ENCODE results near the gene GDA.
"Not testable (repeated sequence)": the region's sequence is repeated elsewhere in the genome, so short reads cannot be mapped to it uniquely, and the experiment has no call there.

The GDA gene

DNA sequence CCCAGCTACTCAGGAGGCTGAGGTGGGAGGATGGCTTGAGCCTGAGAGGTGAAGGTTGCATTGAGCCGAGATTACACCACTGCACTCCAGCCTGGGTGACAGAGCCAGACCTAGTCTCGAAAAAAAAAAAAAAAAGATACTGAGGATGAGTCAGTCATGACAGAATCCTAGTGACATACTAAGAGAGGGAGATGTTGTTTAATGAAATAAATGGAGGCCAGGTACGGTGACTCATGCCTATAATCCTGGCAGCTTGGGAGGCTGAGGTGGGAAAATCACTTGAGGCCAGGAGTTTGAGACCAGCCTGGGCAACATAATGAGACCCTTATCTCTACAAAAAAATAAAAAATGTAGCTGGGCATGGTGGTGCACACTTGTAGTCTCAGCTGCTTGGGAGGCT, 108.6 kb downstream of the GDA start:
- H3K9ac ChIP-seq (ENCODE audit: low read depth, low read length), result no peak overlapping the region
- H3K9me3 ChIP-seq (ENCODE audit: insufficient read depth, low read depth, low read length), result peaks cover 18% of the 10 kb centered on the region; the same call in 1 of the 2 replicates
- H3K4me3 ChIP-seq (ENCODE audit: low read length), result no peak overlapping the region
- H3K36me3 ChIP-seq (ENCODE audit: insufficient read depth, low read depth, low read length), result no peaks in the 10 kb centered on the region
- no peak overlapping the region for H3K27ac ChIP-seq (ENCODE audit: low read length)
- H3K4me1 ChIP-seq (ENCODE audit: insufficient read depth, low read length), result no peaks in the 10 kb centered on the region
- H3K27me3 ChIP-seq (ENCODE audit: insufficient read depth, low read length), result no peaks in the 10 kb centered on the region

DNA sequence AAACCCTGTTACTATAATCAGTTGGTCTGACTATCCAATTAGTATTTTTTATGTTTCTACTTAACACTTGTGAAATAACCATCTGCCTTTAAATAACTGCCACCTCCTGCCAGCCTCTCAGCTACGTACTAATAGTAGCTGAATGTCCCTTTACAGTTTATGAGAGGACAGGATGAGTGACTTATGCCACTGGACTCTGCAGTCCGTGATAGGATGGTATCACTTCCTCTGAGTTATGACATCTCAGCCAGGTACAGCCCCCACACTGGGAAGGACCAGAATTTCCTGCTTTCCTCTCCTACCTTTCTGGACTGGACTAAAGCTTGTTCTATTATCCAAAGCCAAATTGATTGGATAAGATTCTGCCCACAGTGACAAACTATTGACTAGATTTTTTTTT, 112.8 kb downstream of the GDA start:
- Histone ChIP-seq H3K4me1 (ENCODE audit: insufficient read depth, low read length) (no peaks in the 10 kb centered on the region), H3K27me3 (ENCODE audit: insufficient read depth, low read length) (no peaks in the 10 kb centered on the region), H3K9ac (ENCODE audit: low read depth, low read length) (no peak overlapping the region), H3K9me3 (ENCODE audit: insufficient read depth, low read depth, low read length) (no peaks in the 10 kb centered on the region), H3K4me3 (ENCODE audit: low read length) (no peak overlapping the region), H3K27ac (ENCODE audit: low read length) (no peak overlapping the region), H3K36me3 (ENCODE audit: insufficient read depth, low read depth, low read length) (no peaks in the 10 kb centered on the region)

DNA sequence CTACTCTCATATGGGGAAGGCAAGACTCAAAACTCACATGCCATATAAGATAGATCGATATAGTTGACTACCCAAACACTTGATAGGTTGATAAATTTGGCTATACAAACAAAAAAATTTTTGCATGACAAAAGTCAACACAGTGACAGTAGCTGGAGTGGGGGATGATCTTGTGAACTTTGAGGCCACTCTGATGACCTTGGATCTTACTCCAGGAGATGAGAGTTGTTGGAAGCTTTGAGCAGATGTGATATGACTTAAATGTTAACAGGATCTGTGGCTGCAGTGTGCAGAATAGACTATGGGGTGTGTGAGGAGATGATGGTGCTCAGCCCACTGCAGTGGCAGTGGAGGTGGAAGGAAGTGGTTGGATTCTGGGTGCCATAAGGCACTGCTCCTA, 114.3 kb downstream of the GDA start:
- no peak overlapping the region for H3K27ac ChIP-seq (ENCODE audit: low read length)
- H3K9ac ChIP-seq (ENCODE audit: low read depth, low read length), result no peak overlapping the region
- no peaks in the 10 kb centered on the region for H3K9me3 ChIP-seq (ENCODE audit: insufficient read depth, low read depth, low read length)
- no peaks in the 10 kb centered on the region for H3K27me3 ChIP-seq (ENCODE audit: insufficient read depth, low read length)
- no peaks in the 10 kb centered on the region for H3K4me1 ChIP-seq (ENCODE audit: insufficient read depth, low read length)
- no peak overlapping the region for H3K4me3 ChIP-seq (ENCODE audit: low read length)
- no peaks in the 10 kb centered on the region for H3K36me3 ChIP-seq (ENCODE audit: insufficient read depth, low read depth, low read length)

DNA sequence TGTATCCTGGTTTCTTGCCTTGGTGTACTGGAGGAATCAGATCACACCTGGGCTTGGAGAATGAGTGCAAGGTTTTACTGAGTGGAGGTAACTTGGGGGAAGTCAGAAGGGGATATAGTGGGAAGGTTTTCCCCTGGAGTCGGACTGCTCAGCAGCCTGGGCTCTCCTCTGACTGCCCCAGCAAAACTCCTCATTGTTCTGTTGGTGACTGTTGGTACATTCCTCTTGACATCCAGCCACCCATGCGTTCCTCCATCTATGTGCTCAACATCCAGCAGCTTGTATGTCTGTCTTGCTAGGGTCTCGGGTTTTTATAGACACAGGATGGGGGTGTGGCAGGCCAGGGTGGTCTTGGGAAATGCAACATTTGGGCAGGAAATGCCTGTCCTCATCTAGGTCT, 119.7 kb downstream of the GDA start:
- Histone ChIP-seq H3K4me1 (ENCODE audit: insufficient read depth, low read length) (no peaks in the 10 kb centered on the region), H3K36me3 (ENCODE audit: insufficient read depth, low read depth, low read length) (no peaks in the 10 kb centered on the region), H3K27me3 (ENCODE audit: insufficient read depth, low read length) (no peaks in the 10 kb centered on the region), H3K9me3 (ENCODE audit: insufficient read depth, low read depth, low read length) (no peaks in the 10 kb centered on the region), H3K9ac (ENCODE audit: low read depth, low read length) (no peak overlapping the region), H3K27ac (ENCODE audit: low read length) (no peak overlapping the region), H3K4me3 (ENCODE audit: low read length) (no peak overlapping the region)

DNA sequence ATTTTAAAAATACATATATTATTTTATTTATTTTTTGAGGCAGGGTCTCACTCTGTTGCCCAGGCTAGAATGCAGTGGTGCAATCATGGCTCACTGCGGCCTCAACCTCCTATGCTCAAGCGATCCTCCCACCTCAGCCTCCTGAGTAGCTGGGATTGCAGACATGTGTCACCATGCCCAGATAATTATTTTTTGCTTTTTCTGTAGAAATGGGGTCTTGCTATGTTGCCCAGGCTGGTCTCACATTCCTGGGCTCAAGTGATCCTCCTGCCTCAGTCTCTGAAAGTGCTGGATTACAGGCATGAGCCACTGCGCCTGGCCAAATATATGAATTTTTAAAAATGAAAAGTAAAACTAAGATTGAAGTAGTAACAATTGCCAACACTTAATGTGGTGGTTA, 121.1 kb downstream of the GDA start:
- H3K27me3 ChIP-seq (ENCODE audit: insufficient read depth, low read length); H3K4me1 ChIP-seq (ENCODE audit: insufficient read depth, low read length); H3K4me3 ChIP-seq (ENCODE audit: low read length); H3K9me3 ChIP-seq (ENCODE audit: insufficient read depth, low read depth, low read length); H3K27ac ChIP-seq (ENCODE audit: low read length); H3K36me3 ChIP-seq (ENCODE audit: insufficient read depth, low read depth, low read length); H3K9ac ChIP-seq (ENCODE audit: low read depth, low read length): not testable (repeated sequence)

DNA sequence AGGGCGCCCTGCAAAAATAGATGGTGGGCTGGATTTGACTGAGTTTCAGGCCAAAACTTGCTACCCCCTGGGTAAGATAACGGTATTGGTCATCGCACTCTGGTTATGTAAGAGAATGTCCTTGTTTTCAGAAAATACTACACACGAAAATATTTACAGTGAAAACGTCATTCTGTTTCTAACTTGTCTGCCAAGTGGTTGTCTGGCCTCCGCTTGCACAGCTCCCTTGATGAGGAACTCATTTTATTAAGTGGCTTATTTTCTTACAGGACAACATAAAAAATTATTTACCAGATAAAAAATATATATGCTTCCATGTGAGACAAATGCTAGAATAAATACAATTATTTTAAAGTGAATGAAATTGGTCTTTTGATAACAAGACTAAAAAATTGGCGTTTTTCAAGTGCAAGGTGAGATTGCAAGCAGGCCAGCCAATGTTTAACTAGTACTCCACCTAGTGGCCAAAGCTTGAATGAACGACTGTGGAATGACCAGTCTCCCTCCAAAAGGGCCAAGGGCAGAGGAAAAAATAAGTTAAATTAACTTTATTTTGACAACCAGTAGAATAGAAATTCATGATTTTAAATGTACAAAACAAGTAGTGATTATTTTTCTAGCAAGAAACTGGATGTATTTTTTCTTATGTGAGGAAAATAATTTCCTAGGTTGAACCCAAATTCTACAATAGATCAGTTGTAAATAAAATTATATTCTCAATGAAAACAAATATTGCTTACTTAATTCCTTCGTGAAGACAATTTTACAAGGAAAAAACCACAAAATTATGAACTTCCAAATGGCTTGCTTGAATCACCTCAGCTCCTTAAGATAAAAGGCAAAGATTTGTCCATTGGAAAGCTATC, 122.6 kb downstream of the GDA start:
- no peak overlapping the region for H3K27ac ChIP-seq (ENCODE audit: low read length)
- no peaks in the 10 kb centered on the region for H3K36me3 ChIP-seq (ENCODE audit: insufficient read depth, low read depth, low read length)
- H3K4me3 ChIP-seq (ENCODE audit: low read length), result no peak overlapping the region
- no peak overlapping the region for H3K9ac ChIP-seq (ENCODE audit: low read depth, low read length)
- no peaks in the 10 kb centered on the region for H3K27me3 ChIP-seq (ENCODE audit: insufficient read depth, low read length)
- H3K4me1 ChIP-seq (ENCODE audit: insufficient read depth, low read length), result no peaks in the 10 kb centered on the region
- H3K9me3 ChIP-seq (ENCODE audit: insufficient read depth, low read depth, low read length), result no peaks in the 10 kb centered on the region

DNA sequence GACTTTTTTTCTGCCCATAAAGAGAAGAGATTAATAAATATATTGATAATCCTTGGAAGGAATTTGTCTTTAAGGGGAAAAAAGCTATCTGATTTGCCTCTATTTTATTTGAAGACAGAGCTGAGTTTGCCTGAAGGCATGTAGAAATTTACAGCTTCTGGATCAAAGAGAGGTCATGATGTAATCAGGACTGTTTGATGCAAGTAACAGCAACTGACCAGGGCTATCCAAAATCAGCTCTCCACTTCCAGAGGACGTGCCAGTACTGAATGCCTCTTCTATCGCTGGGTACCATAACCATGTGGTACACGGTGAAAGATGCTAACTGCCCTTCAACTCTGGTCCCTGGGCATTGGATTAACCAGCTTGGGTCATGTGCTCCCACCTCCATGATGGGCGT, 125.2 kb downstream of the GDA start:
- Histone ChIP-seq H3K9ac (ENCODE audit: low read depth, low read length) (no peak overlapping the region), H3K4me1 (ENCODE audit: insufficient read depth, low read length) (no peaks in the 10 kb centered on the region), H3K9me3 (ENCODE audit: insufficient read depth, low read depth, low read length) (no peaks in the 10 kb centered on the region), H3K27me3 (ENCODE audit: insufficient read depth, low read length) (no peaks in the 10 kb centered on the region), H3K36me3 (ENCODE audit: insufficient read depth, low read depth, low read length) (no peaks in the 10 kb centered on the region), H3K4me3 (ENCODE audit: low read length) (no peak overlapping the region), H3K27ac (ENCODE audit: low read length) (no peak overlapping the region)

DNA sequence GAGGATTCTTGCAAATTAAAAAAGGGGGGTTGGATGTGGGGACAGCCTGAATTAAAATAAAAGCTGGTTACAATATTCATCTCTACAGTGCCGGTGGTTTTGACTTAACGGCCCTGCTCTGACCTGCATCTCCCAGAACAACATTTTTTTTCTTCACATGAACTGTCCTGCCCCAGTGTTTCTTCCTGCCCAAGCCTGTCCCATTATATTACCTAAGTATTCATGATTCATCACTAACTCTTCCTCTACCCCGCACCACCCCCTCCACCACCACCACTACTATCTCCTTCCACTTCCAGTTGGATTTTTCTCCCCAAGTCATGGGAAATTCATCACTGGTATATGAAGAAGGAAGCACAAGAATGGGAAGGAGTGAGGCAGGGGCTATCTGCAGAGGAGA, 125.7 kb downstream of the GDA start:
- Histone ChIP-seq H3K36me3 (ENCODE audit: insufficient read depth, low read depth, low read length) (no peaks in the 10 kb centered on the region), H3K9me3 (ENCODE audit: insufficient read depth, low read depth, low read length) (no peaks in the 10 kb centered on the region), H3K27ac (ENCODE audit: low read length) (no peak overlapping the region), H3K4me3 (ENCODE audit: low read length) (no peak overlapping the region), H3K27me3 (ENCODE audit: insufficient read depth, low read length) (no peaks in the 10 kb centered on the region), H3K9ac (ENCODE audit: low read depth, low read length) (no peak overlapping the region), H3K4me1 (ENCODE audit: insufficient read depth, low read length) (no peaks in the 10 kb centered on the region)

DNA sequence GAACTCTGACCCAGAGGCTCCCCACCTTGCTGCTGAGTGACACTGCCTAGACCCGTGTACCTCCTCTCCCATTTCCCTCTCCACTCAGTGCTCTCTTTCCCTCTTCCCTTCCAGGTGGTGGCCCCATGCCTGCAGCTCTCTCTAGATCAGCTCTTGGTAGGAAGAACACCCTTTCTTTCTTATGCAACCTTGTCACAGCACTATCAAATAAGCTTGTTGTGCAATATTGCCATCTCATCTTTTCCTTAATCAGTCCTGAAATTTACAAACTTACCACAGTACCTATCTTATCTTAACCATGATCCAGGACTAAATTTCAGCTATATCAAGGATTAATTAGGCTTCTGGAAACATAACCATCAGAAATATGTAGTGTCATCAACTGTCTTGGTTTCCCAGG, 127.2 kb downstream of the GDA start:
- Histone ChIP-seq H3K9ac (ENCODE audit: low read depth, low read length) (no peak overlapping the region), H3K27ac (ENCODE audit: low read length) (no peak overlapping the region), H3K36me3 (ENCODE audit: insufficient read depth, low read depth, low read length) (no peaks in the 10 kb centered on the region), H3K4me1 (ENCODE audit: insufficient read depth, low read length) (no peaks in the 10 kb centered on the region), H3K4me3 (ENCODE audit: low read length) (no peak overlapping the region), H3K27me3 (ENCODE audit: insufficient read depth, low read length) (no peaks in the 10 kb centered on the region), H3K9me3 (ENCODE audit: insufficient read depth, low read depth, low read length) (no peaks in the 10 kb centered on the region)

DNA sequence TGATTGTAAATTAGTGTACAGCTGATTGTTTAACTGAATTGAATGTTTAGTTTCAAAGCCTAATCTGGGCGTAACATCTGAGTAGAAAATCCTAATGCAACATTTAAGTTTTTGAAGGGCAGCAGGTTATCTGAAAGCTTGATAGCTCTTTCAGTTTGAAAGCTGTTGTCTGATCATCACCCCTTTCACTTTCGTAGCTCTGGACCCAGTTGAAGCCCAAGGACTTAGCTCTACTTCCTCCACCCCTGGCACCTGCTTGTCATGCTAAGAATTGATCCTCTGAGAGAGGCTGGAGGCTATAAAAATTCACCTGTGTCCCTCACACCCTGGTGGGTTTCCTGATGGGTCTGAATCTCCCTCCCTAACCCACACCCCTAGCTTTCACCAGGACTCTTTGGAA, 129.7 kb downstream of the GDA start:
- Histone ChIP-seq H3K27ac (ENCODE audit: low read length) (no peak overlapping the region), H3K27me3 (ENCODE audit: insufficient read depth, low read length) (no peaks in the 10 kb centered on the region), H3K9me3 (ENCODE audit: insufficient read depth, low read depth, low read length) (no peaks in the 10 kb centered on the region)

DNA sequence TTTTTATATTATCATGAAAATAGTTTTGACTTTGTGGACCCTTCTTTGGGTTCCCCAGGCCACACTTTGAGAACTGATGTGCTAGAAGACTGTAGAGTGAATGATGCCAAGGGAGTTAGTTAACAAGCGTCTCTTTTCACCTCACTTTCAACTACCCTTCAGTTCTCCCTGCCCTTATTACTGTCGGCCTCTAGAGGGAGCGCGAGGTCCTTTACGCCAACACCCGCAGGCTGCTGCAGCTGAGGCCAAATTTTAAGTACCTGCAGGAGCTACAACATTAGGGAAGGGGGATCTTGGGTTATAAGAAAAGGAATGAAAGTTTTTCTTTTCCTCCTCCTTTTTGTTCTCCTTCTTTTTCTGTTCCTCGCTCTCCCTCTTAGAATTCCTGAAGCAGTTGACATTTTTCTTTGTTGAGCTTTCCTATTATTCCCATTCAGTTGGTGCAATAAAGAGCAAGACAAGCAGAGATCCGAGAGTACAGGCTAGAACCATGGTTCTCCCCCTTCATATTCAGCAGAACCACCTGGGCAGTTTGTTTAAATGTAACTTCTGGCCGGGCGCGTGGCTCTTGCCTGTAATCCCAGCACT, 131.8 kb downstream of the GDA start:
- Histone ChIP-seq H3K9me3 (ENCODE audit: insufficient read depth, low read depth, low read length) (no peaks in the 10 kb centered on the region), H3K4me3 (ENCODE audit: low read length) (no peak overlapping the region), H3K9ac (ENCODE audit: low read depth, low read length) (no peak overlapping the region), H3K4me1 (ENCODE audit: insufficient read depth, low read length) (no peaks in the 10 kb centered on the region), H3K27me3 (ENCODE audit: insufficient read depth, low read length) (no peaks in the 10 kb centered on the region), H3K27ac (ENCODE audit: low read length) (no peak overlapping the region), H3K36me3 (ENCODE audit: insufficient read depth, low read depth, low read length) (no peaks in the 10 kb centered on the region)

More for the DNA sequence above, 129.7 kb downstream of the GDA start:
- Histone ChIP-seq H3K9ac (ENCODE audit: low read depth, low read length) (no peak overlapping the region), H3K4me3 (ENCODE audit: low read length) (no peak overlapping the region), H3K4me1 (ENCODE audit: insufficient read depth, low read length) (no peaks in the 10 kb centered on the region), H3K36me3 (ENCODE audit: insufficient read depth, low read depth, low read length) (no peaks in the 10 kb centered on the region)

DNA sequence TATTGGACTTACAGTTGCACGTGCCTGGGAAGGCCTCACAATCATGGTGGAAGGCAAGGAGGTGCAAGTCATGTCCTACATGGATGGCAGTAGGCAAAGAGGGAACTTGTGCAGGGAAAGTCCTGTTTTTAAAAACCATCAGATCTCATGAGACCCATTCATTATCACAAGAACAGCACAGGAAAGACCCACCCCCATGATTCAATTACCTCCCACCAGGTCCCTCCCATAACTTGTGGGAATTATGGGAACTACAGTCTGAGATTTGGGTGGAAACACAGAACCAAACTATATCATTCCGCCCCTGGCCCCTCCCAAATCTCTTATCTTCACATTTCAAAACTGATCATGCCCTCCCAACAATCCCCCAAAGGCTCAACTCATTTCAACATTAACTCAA, 140.2 kb downstream of the GDA start:
- Histone ChIP-seq H3K9ac (ENCODE audit: low read depth, low read length) (no peak overlapping the region), H3K27ac (ENCODE audit: low read length) (no peak overlapping the region), H3K4me1 (ENCODE audit: insufficient read depth, low read length) (no peaks in the 10 kb centered on the region), H3K27me3 (ENCODE audit: insufficient read depth, low read length) (no peaks in the 10 kb centered on the region), H3K36me3 (ENCODE audit: insufficient read depth, low read depth, low read length) (no peaks in the 10 kb centered on the region), H3K4me3 (ENCODE audit: low read length) (no peak overlapping the region), H3K9me3 (ENCODE audit: insufficient read depth, low read depth, low read length) (no peaks in the 10 kb centered on the region; the same call in 1 of the 2 replicates)

Data from iPS-20b (cell line).